ENCODE measurements around the gene CENPV. TPM values are rescaled to one million over a fixed set of nuclear protein-coding genes. Genes with fewer than 3 reads are reported as not detected.

CENPV gene
- total RNA-seq, 1 donor from 2014 or later, result 13.2 TPM

DNA sequence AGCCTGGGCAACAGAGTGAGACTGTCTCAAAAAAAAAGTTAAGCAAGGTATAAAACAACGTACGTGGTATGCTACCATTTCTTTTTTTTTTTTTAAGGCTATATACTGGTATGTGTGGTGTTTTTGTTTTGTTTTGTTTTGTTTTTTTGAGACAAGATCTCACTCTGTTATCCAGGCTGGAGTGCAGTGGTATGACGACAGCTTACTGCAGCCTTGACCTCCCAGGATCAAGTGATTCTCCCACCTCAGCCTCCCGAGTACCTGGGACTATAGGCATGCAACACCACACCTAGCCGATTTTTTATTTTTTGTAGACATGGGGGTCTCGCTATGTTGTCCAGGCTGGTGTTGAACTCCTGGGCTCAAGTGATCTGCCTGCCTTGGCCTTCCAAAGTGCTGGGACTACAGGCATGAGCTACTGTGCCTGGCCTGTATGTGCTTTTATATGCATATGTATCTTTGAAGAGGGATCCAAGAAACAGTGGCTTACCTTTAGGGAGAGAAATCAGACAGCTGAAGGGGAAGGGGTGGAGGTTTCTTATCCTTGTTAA lies 6.5 kb downstream of the CENPV start:
- peaks cover 6% of the 10 kb centered on the region for H3K4me1 Mint-ChIP-seq (ENCODE audit: unreplicated experiment)
- H3K27me3 Mint-ChIP-seq (ENCODE audit: unreplicated experiment), result no peaks in the 10 kb centered on the region
- H3K36me3 Mint-ChIP-seq (ENCODE audit: unreplicated experiment), result peaks cover 13% of the 10 kb centered on the region
- DNase-seq (ENCODE audit: extremely low spot score, unreplicated experiment), result no peak
- H3K27ac Mint-ChIP-seq (ENCODE audit: unreplicated experiment), result no peak overlapping the region
- H3K9me3 Mint-ChIP-seq (ENCODE audit: unreplicated experiment), result no peaks in the 10 kb centered on the region
- TF ChIP-seq, protein P1, sequence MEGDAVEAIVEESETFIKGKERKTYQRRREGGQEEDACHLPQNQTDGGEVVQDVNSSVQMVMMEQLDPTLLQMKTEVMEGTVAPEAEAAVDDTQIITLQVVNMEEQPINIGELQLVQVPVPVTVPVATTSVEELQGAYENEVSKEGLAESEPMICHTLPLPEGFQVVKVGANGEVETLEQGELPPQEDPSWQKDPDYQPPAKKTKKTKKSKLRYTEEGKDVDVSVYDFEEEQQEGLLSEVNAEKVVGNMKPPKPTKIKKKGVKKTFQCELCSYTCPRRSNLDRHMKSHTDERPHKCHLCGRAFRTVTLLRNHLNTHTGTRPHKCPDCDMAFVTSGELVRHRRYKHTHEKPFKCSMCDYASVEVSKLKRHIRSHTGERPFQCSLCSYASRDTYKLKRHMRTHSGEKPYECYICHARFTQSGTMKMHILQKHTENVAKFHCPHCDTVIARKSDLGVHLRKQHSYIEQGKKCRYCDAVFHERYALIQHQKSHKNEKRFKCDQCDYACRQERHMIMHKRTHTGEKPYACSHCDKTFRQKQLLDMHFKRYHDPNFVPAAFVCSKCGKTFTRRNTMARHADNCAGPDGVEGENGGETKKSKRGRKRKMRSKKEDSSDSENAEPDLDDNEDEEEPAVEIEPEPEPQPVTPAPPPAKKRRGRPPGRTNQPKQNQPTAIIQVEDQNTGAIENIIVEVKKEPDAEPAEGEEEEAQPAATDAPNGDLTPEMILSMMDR (IDR thresholded peaks at IDR 0.05), result no peak
- no peak overlapping the region for H3K4me3 Mint-ChIP-seq (ENCODE audit: unreplicated experiment)

- Mint-ChIP-seq H3K4me3 (ENCODE audit: unreplicated experiment) (no peak overlapping the region), H3K27ac (ENCODE audit: unreplicated experiment) (no peak overlapping the region), H3K4me1 (ENCODE audit: unreplicated experiment) (no peaks in the 10 kb centered on the region), H3K9me3 (ENCODE audit: unreplicated experiment) (no peaks in the 10 kb centered on the region), H3K36me3 (ENCODE audit: unreplicated experiment) (peaks cover 13% of the 10 kb centered on the region), H3K27me3 (ENCODE audit: unreplicated experiment) (no peaks in the 10 kb centered on the region)
- DNase-seq (ENCODE audit: extremely low spot score, unreplicated experiment), result no peak
- TF ChIP-seq, protein P1 (IDR thresholded peaks at IDR 0.05), result no peak
Measured at GRCh38 chr17:16345565-16345964, 7.7 kb downstream of the CENPV start.

GRCh38 chr17:16343569-16343968 lies 9.7 kb downstream of the CENPV start:
- no peak for DNase-seq (ENCODE audit: extremely low spot score, unreplicated experiment)
- Mint-ChIP-seq H3K4me3 (ENCODE audit: unreplicated experiment) (no peak overlapping the region), H3K27me3 (ENCODE audit: unreplicated experiment) (no peaks in the 10 kb centered on the region), H3K27ac (ENCODE audit: unreplicated experiment) (no peak overlapping the region), H3K9me3 (ENCODE audit: unreplicated experiment) (no peaks in the 10 kb centered on the region), H3K4me1 (ENCODE audit: unreplicated experiment) (no peaks in the 10 kb centered on the region), H3K36me3 (ENCODE audit: unreplicated experiment) (peaks cover 10% of the 10 kb centered on the region)
- TF ChIP-seq, protein P1 (IDR thresholded peaks at IDR 0.05), result no peak

GRCh38 chr17:16342979-16343378 lies 10.3 kb downstream of the CENPV start:
- H3K36me3 Mint-ChIP-seq (ENCODE audit: unreplicated experiment), result peaks cover 10% of the 10 kb centered on the region
- TF ChIP-seq, protein P1 (IDR thresholded peaks at IDR 0.05), result no peak
- DNase-seq (ENCODE audit: extremely low spot score, unreplicated experiment), result no peak
- H3K27me3 Mint-ChIP-seq (ENCODE audit: unreplicated experiment), result no peaks in the 10 kb centered on the region
- H3K4me3 Mint-ChIP-seq (ENCODE audit: unreplicated experiment), result no peak overlapping the region
- no peaks in the 10 kb centered on the region for H3K9me3 Mint-ChIP-seq (ENCODE audit: unreplicated experiment)
- no peak overlapping the region for H3K27ac Mint-ChIP-seq (ENCODE audit: unreplicated experiment)
- H3K4me1 Mint-ChIP-seq (ENCODE audit: unreplicated experiment), result no peaks in the 10 kb centered on the region

- Mint-ChIP-seq H3K4me3 (ENCODE audit: unreplicated experiment) (no peak overlapping the region), H3K9me3 (ENCODE audit: unreplicated experiment) (no peaks in the 10 kb centered on the region), H3K36me3 (ENCODE audit: unreplicated experiment) (peaks cover 8% of the 10 kb centered on the region), H3K27me3 (ENCODE audit: unreplicated experiment) (no peaks in the 10 kb centered on the region), H3K27ac (ENCODE audit: unreplicated experiment) (no peak overlapping the region), H3K4me1 (ENCODE audit: unreplicated experiment) (no peaks in the 10 kb centered on the region)
- TF ChIP-seq, protein P1 (IDR thresholded peaks at IDR 0.05), result no peak
- no peak for DNase-seq (ENCODE audit: extremely low spot score, unreplicated experiment)
Measured at GRCh38 chr17:16339959-16340358, 13.3 kb downstream of the CENPV start.
